OCI-LY3 (cell line): ENCODE measurements around the gene SLC25A26.

Experiments used
- EZH2phosphoT487 ChIP-seq: fragments of 200-600 bp; shearing (Covaris generic); IDR thresholded peaks from 2 replicates; pipeline ENCODE4 v1.6.1; 2018; ENCODE audit warnings: antibody characterized with exemption, mixed run types, low read depth
- TF ChIP-seq, protein P1 (sequence below): fragments of 200-600, 300-600 bp; sonication (generic); IDR thresholded peaks from 2 replicates; pipeline ENCODE4 v1.5.1; 2014; ENCODE audit warnings: antibody characterized with exemption, low read length, low read depth

DNA sequence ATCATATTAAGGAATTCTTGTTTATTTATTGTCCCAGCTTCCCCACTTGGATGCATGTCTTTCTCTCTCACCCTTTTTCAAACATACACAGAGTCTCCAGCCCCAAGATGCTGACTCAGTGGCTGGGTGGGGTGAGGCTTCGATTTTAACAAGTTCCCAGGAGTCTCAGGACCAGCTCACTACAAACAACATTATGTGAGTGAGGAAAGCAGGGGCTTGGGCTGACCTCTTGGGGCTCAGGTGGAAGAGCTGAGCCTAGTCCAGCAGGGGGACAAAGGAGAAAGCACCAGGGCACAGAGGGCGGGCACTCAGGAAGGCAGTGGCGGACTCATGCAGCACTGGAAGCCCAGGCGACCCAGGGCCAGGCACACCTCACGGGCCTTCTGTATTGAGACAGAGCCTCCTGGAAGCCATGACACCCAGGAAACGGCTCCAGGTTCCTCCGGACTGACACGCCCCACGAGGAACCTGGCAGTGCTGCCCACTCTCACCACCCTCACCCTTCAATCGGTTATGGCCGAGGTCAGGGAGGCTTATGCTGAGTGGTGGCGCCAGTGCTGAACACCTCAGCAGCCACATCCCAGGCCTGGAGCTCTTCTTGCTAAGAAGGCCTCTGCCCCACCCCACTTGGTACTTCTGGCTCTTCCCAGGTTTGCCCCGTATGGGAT lies 182.7 kb downstream of the SLC25A26 start:
- TF ChIP-seq, protein P1, sequence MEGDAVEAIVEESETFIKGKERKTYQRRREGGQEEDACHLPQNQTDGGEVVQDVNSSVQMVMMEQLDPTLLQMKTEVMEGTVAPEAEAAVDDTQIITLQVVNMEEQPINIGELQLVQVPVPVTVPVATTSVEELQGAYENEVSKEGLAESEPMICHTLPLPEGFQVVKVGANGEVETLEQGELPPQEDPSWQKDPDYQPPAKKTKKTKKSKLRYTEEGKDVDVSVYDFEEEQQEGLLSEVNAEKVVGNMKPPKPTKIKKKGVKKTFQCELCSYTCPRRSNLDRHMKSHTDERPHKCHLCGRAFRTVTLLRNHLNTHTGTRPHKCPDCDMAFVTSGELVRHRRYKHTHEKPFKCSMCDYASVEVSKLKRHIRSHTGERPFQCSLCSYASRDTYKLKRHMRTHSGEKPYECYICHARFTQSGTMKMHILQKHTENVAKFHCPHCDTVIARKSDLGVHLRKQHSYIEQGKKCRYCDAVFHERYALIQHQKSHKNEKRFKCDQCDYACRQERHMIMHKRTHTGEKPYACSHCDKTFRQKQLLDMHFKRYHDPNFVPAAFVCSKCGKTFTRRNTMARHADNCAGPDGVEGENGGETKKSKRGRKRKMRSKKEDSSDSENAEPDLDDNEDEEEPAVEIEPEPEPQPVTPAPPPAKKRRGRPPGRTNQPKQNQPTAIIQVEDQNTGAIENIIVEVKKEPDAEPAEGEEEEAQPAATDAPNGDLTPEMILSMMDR = no peak
- no peak for TF ChIP-seq EZH2phosphoT487
